Smooth muscle cell (in vitro differentiated cells): ENCODE results near the gene KIF17. TPM values are rescaled to one million over a fixed set of nuclear protein-coding genes. Genes with fewer than 3 reads are reported as not detected.

Experiments
- DNase-seq: peaks from one replicate; lab custom pipeline; 2025; ENCODE audit not compliant: unreplicated experiment; lab: John Stamatoyannopoulos, UW
- H2AFZ ChIP-seq: fragments of 200-600 bp; sonication (generic); 2 replicates; pipeline ENCODE4 v1.6.0; 2016; ENCODE audit warnings: antibody characterized with exemption, low read depth, mild to moderate bottlenecking
- H3F3A ChIP-seq: fragments of 200-600 bp; sonication (generic); 2 replicates; pipeline ENCODE4 v1.6.0; 2017; ENCODE audit warnings: antibody characterized with exemption, low read depth
- H3K27ac ChIP-seq: fragments of 200-600 bp; sonication (generic); 2 replicates; pipeline ENCODE4 v1.5.1; 2016; ENCODE audit warnings: low read depth, mild to moderate bottlenecking
- H3K27me3 ChIP-seq: fragments of 200-600 bp; sonication (generic); 2 replicates; pipeline ENCODE4 v1.6.1; 2016; ENCODE audit warnings: low read depth, mild to moderate bottlenecking
- H3K36me3 ChIP-seq: fragments of 200-600 bp; sonication (generic); 2 replicates; pipeline ENCODE4 v1.5.1; 2016; ENCODE audit warnings: low read depth
- H3K4me1 ChIP-seq: fragments of 200-600 bp; sonication (generic); 2 replicates; pipeline ENCODE4 v1.5.1; 2016; ENCODE audit warnings: low read depth
- H3K4me2 ChIP-seq: fragments of 200-600 bp; sonication (generic); 2 replicates; pipeline ENCODE4 v1.6.0; 2016; ENCODE audit warnings: mild to moderate bottlenecking
- H3K4me3 ChIP-seq: fragments of 200-600 bp; sonication (generic); 2 replicates; pipeline ENCODE4 v1.5.1; 2016; ENCODE audit warnings: mild to moderate bottlenecking
- H3K79me2 ChIP-seq: fragments of 200-600 bp; sonication (generic); 2 replicates; pipeline ENCODE4 v1.6.0; 2016; ENCODE audit warnings: low read depth, mild to moderate bottlenecking
- H3K9ac ChIP-seq: fragments of 200-600 bp; sonication (generic); 2 replicates; pipeline ENCODE4 v1.6.0; 2016; ENCODE audit warnings: low read depth
- H3K9me3 ChIP-seq: fragments of 200-600 bp; sonication (generic); replicated peaks from 2 replicates; pipeline ENCODE4 v1.5.1; 2016; ENCODE audit warnings: low read depth
- H4K20me1 ChIP-seq: fragments of 200-600 bp; sonication (generic); 2 replicates; pipeline ENCODE4 v1.6.0; 2016; ENCODE audit warnings: low read depth
- WGBS: methylation state at CpG from one replicate; pipeline ENCODE4 v1.1.7; 2016; ENCODE audit warnings: low lambda C conversion rate; 5-methylcytosine and 5-hydroxymethylcytosine counted together
- polyA plus RNA-seq: library from polyadenylated mRNA; unstranded; fragments of >200 nt; fragmentation: Nextera tagmentation; extraction: Ambion mirVana; gene quantifications from 2 replicates; pipeline ENCODE4 v1.2.1, GENCODE V29; 2016
- total RNA-seq: library from RNA; depleted of rRNA; stranded (reverse); fragments of >200 nt; gene quantifications from 2 replicates; pipeline ENCODE4 v1.2.3, GENCODE V29; 2014
- TF ChIP-seq, protein P1 (sequence below): fragments of 200-600 bp; sonication (generic); IDR thresholded peaks from 2 replicates; pipeline ENCODE4 v1.5.1; 2017; ENCODE audit warnings: borderline replicate concordance, mild to moderate bottlenecking, antibody characterized with exemption; ENCODE audit not compliant: insufficient read depth, poor library complexity, severe bottlenecking

The KIF17 gene
- total and polyA plus RNA-seq, 2 experiments from 2014 or later: 0.13 to 2.2 TPM

- Histone ChIP-seq H3K27me3 (no peaks in the 10 kb centered on the region), H3K4me3 (no peak overlapping the region), H3K4me2 (no peak overlapping the region), H4K20me1 (no peaks in the 10 kb centered on the region), H3K27ac (no peak overlapping the region), H3K36me3 (no peaks in the 10 kb centered on the region), H3K4me1 (no peaks in the 10 kb centered on the region), H3F3A (peaks cover 15% of the 10 kb centered on the region), H3K9me3 (no peaks in the 10 kb centered on the region), H2AFZ (no peak overlapping the region), H3K79me2 (no peaks in the 10 kb centered on the region), H3K9ac (no peak overlapping the region)
- WGBS: 96% methylated on average over 5 of the region's 5 CpGs
- TF ChIP-seq, protein P1, sequence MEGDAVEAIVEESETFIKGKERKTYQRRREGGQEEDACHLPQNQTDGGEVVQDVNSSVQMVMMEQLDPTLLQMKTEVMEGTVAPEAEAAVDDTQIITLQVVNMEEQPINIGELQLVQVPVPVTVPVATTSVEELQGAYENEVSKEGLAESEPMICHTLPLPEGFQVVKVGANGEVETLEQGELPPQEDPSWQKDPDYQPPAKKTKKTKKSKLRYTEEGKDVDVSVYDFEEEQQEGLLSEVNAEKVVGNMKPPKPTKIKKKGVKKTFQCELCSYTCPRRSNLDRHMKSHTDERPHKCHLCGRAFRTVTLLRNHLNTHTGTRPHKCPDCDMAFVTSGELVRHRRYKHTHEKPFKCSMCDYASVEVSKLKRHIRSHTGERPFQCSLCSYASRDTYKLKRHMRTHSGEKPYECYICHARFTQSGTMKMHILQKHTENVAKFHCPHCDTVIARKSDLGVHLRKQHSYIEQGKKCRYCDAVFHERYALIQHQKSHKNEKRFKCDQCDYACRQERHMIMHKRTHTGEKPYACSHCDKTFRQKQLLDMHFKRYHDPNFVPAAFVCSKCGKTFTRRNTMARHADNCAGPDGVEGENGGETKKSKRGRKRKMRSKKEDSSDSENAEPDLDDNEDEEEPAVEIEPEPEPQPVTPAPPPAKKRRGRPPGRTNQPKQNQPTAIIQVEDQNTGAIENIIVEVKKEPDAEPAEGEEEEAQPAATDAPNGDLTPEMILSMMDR: no peak
- DNase-seq: no peak
Observed at GRCh38 chr1:20708891-20709290, 8.9 kb downstream of the KIF17 start.

GRCh38 chr1:20708057-20708456, 9.8 kb downstream of the KIF17 start:
- 88% methylated on average over 6 of the region's 6 CpGs for WGBS
- Histone ChIP-seq H3K9ac (no peak overlapping the region), H3K4me2 (no peak overlapping the region), H3K36me3 (no peaks in the 10 kb centered on the region), H3K4me1 (no peaks in the 10 kb centered on the region), H2AFZ (no peak overlapping the region), H4K20me1 (no peaks in the 10 kb centered on the region), H3K9me3 (no peaks in the 10 kb centered on the region), H3K27me3 (no peaks in the 10 kb centered on the region), H3K4me3 (no peak overlapping the region), H3K79me2 (no peaks in the 10 kb centered on the region), H3F3A (peaks cover 15% of the 10 kb centered on the region), H3K27ac (no peak overlapping the region)
- no peak for DNase-seq
- TF ChIP-seq, protein P1: no peak

DNA sequence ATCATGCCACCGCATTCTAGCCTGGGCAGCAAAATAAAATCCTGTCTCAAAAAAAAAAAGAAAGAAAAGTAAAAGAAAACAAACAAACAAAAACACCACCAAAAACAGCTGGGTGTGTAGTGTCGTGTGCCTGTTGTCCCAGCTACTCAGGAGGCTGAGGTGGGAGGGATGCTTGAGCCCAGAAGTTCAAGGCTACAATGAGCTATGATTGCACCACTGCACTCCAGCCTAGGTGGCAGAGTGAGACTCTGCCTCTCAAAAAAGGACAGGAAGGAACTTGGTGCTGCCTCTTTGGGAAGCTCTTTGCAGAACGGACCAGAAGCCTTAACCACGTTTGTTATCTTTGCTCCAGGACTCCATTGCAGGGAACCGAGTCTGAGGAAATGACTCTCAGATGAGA, 11.0 kb downstream of the KIF17 start:
- Histone ChIP-seq H3K4me1 (no peaks in the 10 kb centered on the region), H3K79me2 (no peaks in the 10 kb centered on the region), H3K27me3 (no peaks in the 10 kb centered on the region), H3K36me3 (no peaks in the 10 kb centered on the region), H4K20me1 (no peaks in the 10 kb centered on the region), H3K4me2 (no peak overlapping the region), H3K4me3 (no peak overlapping the region), H2AFZ (no peak overlapping the region), H3K9me3 (no peaks in the 10 kb centered on the region), H3F3A (peaks cover 15% of the 10 kb centered on the region), H3K9ac (no peak overlapping the region), H3K27ac (no peak overlapping the region)
- DNase-seq: no peak
- TF ChIP-seq, protein P1: no peak
- WGBS: 44% methylated on average over 5 of the region's 5 CpGs

DNA sequence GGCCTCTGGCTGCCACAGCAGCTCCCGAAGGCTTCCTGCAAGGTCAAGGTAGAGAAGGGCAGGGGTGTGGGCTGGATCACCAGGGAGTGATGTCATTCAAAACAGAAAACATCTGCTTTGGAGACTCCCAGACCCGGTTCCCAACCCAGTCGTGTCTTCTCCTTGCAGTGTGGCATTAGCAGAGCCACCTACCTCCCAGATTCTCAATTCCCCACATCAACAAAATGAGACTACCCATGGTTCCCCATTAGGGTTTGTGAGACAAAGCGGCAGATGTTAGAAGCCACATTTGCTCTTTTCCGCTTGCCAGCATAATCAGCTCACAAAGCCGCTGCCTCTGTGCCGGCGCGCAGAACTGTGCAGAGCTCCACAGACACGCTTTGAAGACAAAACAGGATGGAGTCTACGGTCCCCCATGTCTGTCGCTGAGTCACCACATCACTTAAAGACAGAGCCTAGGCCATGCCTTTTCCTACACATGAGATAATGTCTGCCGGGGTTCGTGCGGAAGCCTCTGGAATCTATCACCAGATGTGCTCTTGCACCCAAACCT, 12.5 kb downstream of the KIF17 start:
- peak; percentile 7 for DNase-seq
- Histone ChIP-seq H3K27me3 (no peaks in the 10 kb centered on the region), H3K36me3 (no peaks in the 10 kb centered on the region), H3K4me2 (peak overlapping the region; percentile 45), H3K4me1 (no peaks in the 10 kb centered on the region), H3K9me3 (no peaks in the 10 kb centered on the region), H3K4me3 (no peak overlapping the region), H3K27ac (peak overlapping the region; percentile 89), H4K20me1 (no peaks in the 10 kb centered on the region), H3K9ac (peak overlapping the region; percentile 70), H3F3A (peaks cover 15% of the 10 kb centered on the region), H3K79me2 (no peaks in the 10 kb centered on the region), H2AFZ (no peak overlapping the region)
- TF ChIP-seq, protein P1: no peak
- WGBS: 24% methylated on average over 15 of the region's 15 CpGs
